GM12874 (cell line): ENCODE measurements around the gene UGT1A10.

Experiments used
- TF ChIP-seq, protein P1 (sequence below): IDR thresholded peaks from 2 replicates; pipeline ENCODE4 v1.5.1; 2011; ENCODE audit warnings: low read depth, mild to moderate bottlenecking, control low read depth, low read length, moderate library complexity; ENCODE audit not compliant: insufficient read depth

Gene UGT1A10

GRCh38 chr2:233796254-233796653, 160.0 kb downstream of the UGT1A10 start:
- TF ChIP-seq, protein P1, sequence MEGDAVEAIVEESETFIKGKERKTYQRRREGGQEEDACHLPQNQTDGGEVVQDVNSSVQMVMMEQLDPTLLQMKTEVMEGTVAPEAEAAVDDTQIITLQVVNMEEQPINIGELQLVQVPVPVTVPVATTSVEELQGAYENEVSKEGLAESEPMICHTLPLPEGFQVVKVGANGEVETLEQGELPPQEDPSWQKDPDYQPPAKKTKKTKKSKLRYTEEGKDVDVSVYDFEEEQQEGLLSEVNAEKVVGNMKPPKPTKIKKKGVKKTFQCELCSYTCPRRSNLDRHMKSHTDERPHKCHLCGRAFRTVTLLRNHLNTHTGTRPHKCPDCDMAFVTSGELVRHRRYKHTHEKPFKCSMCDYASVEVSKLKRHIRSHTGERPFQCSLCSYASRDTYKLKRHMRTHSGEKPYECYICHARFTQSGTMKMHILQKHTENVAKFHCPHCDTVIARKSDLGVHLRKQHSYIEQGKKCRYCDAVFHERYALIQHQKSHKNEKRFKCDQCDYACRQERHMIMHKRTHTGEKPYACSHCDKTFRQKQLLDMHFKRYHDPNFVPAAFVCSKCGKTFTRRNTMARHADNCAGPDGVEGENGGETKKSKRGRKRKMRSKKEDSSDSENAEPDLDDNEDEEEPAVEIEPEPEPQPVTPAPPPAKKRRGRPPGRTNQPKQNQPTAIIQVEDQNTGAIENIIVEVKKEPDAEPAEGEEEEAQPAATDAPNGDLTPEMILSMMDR = no peak

GRCh38 chr2:233798335-233799086, 162.3 kb downstream of the UGT1A10 start:
- TF ChIP-seq, protein P1 = no peak

DNA sequence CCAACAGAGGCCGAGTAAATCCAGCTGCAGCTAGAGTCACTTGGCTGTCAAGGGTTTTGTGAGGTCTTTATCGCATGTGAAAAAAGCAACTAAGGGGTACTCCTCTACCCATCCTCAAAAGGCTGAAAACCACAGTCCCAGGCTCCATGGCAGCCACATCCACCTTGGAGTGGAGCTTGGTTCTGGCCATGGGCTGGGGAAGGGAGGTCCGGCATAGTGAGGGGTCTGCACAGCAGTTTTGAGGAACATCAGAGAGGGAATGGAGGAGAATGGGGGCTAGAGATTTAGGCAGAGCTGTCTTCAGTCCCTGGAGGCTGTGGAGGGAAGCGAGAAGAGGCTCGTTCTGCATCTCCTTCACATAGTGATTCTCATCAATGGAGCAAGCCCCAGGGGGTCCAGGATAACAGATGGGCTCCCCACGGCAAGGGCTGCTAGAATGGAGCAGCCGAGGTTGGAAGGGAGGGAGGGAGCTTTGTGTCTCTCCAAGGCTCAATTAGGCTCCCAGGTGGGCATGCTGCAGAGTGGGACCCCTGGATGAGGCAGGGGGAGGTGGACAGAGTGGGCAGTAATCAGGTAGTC, 162.9 kb downstream of the UGT1A10 start:
- TF ChIP-seq, protein P1 = no peak

GRCh38 chr2:233799716-233800115, 163.5 kb downstream of the UGT1A10 start:
- TF ChIP-seq, protein P1 = no peak

- TF ChIP-seq, protein P1 = no peak
These were observed 164.0 kb downstream of the UGT1A10 start for GRCh38 chr2:233800208-233800607.

GRCh38 chr2:233801357-233802131, 165.3 kb downstream of the UGT1A10 start:
- TF ChIP-seq, protein P1 = no peak

DNA sequence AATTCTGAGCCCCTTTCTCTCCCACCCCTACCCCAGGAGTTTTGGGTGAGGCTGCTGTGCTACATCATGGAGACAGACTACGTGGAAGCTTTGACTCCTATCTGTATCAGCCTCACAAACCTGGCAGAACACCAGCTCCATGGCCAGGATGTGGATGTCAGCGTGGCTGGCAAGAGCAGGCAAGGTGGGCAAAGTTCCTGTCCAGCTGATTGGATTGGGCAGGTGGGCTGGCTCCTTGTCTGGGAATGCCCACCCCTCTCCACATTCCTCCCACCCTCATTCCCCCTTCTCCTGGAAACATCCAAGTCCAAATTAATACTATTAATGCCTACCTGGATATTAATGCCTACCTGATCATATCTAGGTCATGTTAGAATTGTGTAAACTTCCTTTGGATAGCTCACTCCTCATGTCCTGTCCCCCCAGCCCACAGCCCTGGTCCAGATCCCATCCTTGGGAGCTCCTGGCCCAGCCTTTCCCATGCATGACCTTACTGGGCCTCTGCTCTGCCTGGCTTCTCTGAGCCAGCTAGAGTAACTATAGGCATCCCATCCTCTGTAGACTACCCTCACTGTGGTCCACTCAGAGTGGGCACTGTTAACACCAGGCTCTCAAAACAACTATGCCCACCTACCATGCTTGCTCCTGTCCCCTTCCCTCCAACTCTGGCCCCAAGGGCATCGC, 166.0 kb downstream of the UGT1A10 start:
- TF ChIP-seq, protein P1 = no peak
